HG02973 (cell line): ENCODE measurements around the gene CDK6.

ENCODE experiments used
- ATAC-seq: cut with Tn5 transposase; IDR thresholded peaks from one replicate; pipeline ENCODE4 v1.9.1; 2021; ENCODE audit warnings: moderate library complexity; ENCODE audit not compliant: unreplicated experiment

Gene CDK6

GRCh38 chr7:92685136-92686042, 151.0 kb downstream of the CDK6 start:
- no peak for ATAC-seq

GRCh38 chr7:92684274-92684673, 152.1 kb downstream of the CDK6 start:
- no peak for ATAC-seq

- no peak for ATAC-seq
Observed at GRCh38 chr7:92682903-92683539, 153.4 kb downstream of the CDK6 start.

- ATAC-seq = no peak
Observed at GRCh38 chr7:92682330-92682729, 154.0 kb downstream of the CDK6 start.

- no peak for ATAC-seq
Observed at GRCh38 chr7:92681633-92682032, 154.7 kb downstream of the CDK6 start.

- no peak for ATAC-seq
Observed at GRCh38 chr7:92680442-92680841, 155.9 kb downstream of the CDK6 start.

- ATAC-seq = no peak
Observed at GRCh38 chr7:92678291-92678920, 158.0 kb downstream of the CDK6 start.

- peak; percentile 68 for ATAC-seq
Observed at GRCh38 chr7:92674379-92674778, 162.0 kb downstream of the CDK6 start.

GRCh38 chr7:92671505-92672169, 164.7 kb downstream of the CDK6 start:
- no peak for ATAC-seq

GRCh38 chr7:92670204-92670851, 166.0 kb downstream of the CDK6 start:
- no peak for ATAC-seq

GRCh38 chr7:92669616-92670165, 166.7 kb downstream of the CDK6 start:
- ATAC-seq = no peak

GRCh38 chr7:92668564-92668963, 167.8 kb downstream of the CDK6 start:
- ATAC-seq = no peak

- ATAC-seq = no peak
Observed at GRCh38 chr7:92667816-92668535, 168.4 kb downstream of the CDK6 start.

GRCh38 chr7:92665926-92666325, 170.4 kb downstream of the CDK6 start:
- no peak for ATAC-seq

- no peak for ATAC-seq
Observed at GRCh38 chr7:92661651-92662050, 174.7 kb downstream of the CDK6 start.

- no peak for ATAC-seq
Observed at GRCh38 chr7:92658671-92659070, 177.7 kb downstream of the CDK6 start.

- ATAC-seq = no peak
Observed at GRCh38 chr7:92657391-92657790, 179.0 kb downstream of the CDK6 start.

GRCh38 chr7:92656121-92656520, 180.3 kb downstream of the CDK6 start:
- ATAC-seq = no peak

- ATAC-seq = no peak
Observed at GRCh38 chr7:92655346-92655884, 181.0 kb downstream of the CDK6 start.

- no peak for ATAC-seq
Observed at GRCh38 chr7:92653136-92653535, 183.2 kb downstream of the CDK6 start.
